Urothelium cell line (cell line): Measurements from ENCODE around the gene SV2A.
"Not testable (repeated sequence)": the region's sequence is repeated elsewhere in the genome, so short reads cannot be mapped to it uniquely, and the experiment has no call there.

Experiments used
- DNase-seq: peaks from one replicate; pipeline ENCODE4 v3.0.0; 2011; ENCODE audit warnings: low spot score, mixed read lengths
- FAIRE-seq: peaks from 2 replicates; lab custom pipeline; 2011; peaks lifted over from hg19 to GRCh38; lab: Jason Lieb, UNC

SV2A gene

DNA sequence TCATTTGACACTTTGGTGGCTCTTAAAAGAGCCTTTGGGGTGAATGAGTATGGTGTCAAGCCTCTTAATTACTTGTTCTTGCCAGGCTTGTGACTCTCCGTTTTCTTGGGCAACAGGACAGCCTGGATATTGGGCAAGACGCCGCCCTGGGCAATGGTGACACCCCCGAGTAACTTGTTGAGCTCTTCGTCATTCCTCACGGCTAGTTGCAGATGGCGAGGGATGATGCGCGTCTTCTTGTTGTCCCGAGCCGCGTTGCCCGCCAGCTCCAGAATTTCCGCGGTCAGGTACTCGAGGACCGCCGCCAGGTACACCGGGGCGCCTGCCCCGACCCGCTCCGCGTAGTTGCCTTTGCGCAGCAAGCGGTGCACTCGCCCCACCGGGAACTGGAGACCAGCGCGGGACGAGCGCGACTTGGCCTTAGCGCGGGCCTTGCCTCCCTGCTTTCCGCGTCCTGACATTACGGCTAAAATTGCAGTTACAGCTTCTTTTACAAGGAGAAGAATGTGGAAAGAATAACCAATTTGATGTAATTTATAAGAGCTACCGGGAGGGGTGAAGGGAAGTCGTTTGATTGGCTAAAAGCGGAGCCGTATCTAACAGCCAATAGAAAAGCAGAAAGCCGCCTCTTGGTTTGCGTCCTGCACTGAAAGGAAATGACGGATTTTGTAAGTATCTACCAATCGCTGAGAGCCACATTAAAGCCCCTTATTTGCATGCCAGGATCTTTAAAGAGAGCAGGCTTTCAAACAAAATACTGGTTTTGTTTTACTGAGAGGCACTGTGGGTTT is 30.0 kb downstream of the SV2A start:
- FAIRE-seq (no peak), DNase-seq (peak; percentile 85)

DNA sequence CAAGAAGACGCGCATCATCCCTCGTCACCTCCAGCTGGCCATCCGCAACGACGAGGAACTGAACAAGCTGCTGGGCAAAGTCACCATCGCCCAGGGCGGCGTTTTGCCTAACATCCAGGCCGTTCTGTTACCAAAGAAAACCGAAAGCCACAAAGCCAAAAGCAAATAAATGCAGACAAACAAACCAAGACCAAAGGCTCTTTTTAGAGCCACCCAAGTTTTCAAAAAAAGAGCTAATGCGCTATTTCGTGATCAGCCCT is 30.5 kb downstream of the SV2A start:
- DNase-seq, FAIRE-seq: not testable (repeated sequence)

DNA sequence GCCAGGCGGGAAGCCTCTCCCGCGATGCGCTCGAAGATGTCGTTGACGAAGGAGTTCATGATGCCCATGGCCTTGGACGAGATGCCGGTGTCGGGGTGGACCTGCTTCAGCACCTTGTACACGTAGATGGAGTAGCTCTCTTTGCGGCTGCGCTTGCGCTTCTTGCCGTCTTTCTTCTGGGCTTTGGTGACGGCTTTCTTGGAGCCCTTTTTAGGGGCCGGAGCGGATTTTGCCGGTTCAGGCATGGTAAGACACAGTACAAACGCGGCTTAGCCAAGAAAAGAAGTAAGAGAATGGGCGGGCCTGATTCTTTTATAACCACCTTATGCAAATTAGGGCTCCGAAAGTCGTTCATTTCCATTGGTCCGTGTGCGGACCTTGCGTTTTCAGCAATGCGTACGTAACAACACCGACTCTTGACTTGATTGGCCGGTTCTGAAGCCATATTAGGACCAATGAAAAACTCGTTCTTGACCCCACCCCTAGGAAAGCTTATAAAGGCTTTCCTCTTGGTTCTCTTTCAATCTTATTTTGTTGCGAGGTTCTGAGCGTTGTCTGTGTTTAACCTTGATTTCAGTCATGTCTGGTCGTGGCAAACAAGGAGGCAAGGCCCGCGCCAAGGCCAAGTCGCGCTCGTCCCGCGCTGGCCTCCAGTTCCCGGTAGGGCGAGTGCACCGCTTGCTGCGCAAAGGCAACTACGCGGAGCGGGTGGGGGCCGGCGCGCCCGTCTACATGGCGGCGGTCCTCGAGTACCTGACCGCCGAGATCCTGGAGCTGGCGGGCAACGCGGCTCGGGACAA is 31.0 kb downstream of the SV2A start:
- DNase-seq (peak; percentile 92), FAIRE-seq (no peak)

DNA sequence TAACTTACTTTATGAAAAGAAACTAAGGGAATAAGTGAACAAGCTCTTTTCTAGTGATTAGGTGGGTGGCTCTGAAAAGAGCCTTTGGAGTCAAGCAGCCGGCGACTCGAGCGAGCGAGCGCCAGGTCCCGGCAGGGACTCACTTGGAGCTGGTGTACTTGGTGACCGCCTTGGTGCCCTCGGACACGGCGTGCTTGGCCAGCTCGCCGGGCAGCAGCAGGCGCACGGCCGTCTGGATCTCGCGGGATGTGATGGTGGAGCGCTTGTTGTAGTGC is 31.6 kb downstream of the SV2A start:
- FAIRE-seq, DNase-seq: not testable (repeated sequence)

DNA sequence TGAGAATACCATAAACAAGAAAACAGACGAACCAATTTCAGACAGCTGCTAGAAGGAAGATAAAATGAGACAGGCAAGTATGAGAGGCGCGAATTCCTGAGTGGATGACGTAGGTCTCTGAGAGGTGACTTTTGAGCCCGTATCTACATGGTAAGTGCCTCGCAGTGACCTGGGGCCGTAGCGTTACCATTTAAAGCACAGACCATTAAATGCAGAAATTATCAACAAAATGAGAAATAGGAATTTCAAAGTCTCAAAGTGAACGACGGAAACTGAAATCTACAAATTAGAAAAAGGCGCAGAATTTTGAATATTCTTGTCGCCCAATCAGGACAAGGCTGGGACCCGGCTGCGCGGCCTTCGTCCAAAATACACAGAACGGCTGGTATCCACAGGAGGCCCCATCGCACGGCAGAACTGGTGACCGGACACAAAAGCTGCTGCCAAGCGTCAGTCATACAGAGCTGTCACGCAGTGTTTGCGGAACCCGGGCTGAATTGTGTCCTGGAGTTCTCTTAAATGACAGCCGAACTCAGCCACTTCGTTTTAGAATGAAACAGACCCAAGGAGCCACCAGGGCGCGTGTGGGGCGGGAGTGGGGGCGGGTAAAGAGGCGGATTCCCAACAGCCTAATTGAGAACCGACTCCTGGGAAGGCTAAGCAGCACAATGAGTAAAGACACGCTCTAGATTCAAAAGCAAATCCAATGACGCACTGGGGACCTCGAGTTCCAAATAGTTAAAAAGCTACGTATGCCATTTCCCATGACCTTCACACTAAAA is 32.1 kb downstream of the SV2A start:
- no peak for FAIRE-seq

DNA sequence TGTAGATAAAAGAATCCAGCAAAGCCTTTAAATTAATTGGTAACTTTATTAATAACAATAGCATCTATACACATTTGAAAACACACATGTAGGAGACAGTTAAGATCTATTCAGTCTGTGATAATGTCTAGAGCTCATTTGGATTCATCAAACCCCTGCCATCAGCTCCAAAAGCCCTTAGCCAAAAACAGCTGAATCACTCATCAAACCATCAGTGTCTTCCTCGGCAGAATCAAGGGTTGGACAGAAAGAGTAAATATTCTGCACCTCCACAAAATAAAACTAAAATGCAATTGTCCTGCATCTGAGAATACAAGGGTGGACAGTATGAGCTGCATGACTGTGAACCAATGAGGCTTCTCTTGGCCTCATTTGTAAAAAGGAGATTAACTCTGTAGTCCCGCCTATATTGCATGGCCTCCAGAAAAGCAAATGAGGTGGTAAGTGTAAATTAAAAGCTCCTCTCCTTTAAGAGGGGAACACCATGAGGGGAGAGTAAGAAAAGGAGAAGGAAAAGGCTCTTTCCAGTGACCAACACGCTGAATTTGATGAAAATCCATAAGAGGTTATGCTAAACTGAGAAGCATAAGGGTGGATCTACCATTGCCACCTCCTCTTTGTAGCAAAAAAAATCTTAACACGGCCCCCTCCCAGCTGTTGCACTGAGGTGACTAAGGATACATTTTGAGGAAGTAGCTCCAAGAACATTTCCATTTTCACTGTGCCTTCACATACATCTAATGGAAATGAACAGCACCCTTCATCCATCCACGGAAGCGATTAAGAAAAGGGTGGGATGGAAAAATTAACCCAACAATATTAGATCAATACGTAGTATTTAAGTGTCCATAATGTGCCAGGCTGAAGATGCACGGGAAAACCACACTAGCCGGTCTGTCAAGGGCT is 33.0 kb downstream of the SV2A start:
- DNase-seq (peak; percentile 29), FAIRE-seq (no peak)

More for the DNA sequence above, 32.1 kb downstream of the SV2A start:
- peak; percentile 55 for DNase-seq

DNA sequence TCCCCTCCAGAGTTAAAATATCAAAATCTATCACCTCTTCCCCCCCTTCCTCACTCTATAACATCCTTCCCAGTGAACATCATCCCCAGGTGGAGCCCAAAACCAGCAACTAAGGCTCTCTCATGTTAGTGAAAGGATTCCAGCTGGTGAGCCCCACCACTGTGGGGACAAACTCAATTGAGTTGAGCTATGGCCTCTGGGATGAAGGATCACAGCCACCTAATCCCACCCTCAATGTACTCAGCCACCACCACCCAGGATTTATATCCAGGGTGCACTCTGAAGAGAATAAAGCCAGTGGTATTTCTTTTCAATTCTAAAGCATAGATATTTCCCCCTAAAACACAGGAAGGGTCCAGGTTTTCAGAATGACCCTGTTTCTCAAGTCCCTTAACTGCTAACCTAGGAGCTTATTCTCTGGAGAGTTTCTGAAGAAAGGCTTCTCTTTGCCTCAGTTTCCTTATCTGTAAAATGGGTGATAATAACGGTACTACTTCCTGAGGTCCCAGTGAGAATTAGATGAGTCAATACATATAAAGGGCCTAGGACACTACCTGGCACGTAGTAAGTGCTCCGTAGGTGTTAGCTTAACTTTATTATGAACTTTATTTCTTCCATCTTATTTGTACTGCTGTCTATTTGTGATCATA is 33.9 kb downstream of the SV2A start:
- FAIRE-seq: no peak
- DNase-seq: no peak

DNA sequence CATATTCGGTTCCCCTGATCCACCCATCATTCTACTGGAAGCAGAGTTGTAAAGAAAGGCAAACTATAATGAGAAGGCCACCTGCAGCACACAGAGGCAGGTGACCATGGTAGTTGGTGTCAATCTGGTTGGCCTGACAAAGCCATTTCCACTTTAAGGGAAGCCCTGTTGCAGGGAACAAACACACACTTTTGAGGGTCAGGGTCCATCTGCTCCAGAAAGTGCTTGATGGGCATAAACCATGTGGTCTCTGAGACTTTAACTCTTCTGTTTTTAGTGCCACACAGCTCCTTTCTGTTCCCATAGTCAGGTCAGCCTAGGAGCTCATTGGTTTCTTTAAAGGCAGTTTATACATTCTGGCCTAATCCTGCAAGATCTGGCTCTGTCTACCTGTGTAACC is 35.8 kb downstream of the SV2A start:
- no peak for FAIRE-seq
- no peak for DNase-seq

DNA sequence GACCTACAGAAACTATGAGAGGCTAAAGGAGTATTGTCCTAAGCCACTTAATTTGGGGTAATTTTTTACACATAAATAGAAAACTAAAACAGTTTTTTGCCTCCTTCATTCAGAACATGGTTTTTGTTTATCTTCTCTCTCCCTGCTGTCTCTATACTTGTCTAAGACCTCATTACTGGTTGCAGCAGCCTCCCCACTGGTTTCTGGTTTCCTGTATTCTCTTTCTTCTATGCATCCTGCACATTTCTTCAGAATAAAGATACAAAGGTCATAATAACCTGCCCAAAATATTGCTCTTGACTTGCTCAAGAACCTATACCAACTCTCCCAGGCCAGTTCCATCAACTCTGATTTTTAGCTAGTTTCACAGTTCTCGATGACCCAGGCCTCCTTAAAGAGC is 38.1 kb downstream of the SV2A start:
- DNase-seq (no peak), FAIRE-seq (no peak)

DNA sequence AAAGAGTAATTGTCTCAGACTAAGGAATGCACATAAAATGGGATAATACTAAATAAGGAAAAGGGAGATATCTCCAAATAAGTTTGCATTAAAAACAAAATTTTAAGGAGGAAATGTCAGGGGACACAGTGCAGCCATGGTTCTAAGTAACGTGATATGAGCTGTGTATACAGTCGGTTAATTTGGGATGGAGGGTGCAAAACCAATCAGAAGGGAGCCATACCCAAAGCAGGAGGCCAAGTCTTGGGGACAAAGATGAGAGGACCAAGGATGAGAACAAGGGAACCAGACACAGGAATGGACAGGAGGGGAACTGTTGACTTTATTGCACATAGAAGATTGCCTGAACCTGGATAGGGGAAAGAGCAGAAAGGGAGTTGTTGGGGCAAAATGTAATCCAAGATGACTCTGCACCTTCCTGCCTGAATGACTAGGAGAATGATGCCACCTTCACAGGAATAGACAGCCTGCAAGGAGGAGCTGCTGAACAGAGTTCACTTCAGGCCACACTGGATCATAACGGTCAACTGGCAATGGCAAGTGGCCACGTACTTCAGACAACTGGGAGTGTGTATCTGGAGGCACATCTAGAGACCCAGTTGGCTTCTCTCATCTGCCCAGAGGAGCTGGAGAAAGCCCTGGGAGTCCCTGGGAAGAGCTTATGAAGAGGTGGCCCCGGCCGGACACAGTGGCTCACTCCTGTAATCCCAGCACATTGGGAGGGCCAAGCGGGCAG is 40.3 kb downstream of the SV2A start:
- no peak for FAIRE-seq
- DNase-seq: no peak

DNA sequence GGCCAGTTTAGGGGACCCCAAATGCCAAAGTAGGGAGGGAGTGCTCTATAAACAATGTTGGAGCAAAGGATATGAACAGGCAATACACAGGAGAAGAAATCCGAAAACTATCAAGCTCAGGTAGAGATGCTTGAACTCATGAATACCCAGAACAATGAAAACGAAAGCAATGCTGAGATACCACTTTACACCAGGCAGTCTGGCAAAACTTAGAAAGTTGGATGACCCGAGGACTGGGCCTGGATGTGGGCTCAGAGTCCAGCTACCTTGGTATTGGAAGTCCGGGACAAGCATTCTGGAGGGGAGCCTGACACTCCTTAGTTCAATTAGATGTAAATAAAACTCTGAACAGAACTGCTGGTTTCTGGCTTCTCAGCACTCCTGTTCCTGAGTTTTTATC is 44.6 kb downstream of the SV2A start:
- DNase-seq: not testable (repeated sequence)

DNA sequence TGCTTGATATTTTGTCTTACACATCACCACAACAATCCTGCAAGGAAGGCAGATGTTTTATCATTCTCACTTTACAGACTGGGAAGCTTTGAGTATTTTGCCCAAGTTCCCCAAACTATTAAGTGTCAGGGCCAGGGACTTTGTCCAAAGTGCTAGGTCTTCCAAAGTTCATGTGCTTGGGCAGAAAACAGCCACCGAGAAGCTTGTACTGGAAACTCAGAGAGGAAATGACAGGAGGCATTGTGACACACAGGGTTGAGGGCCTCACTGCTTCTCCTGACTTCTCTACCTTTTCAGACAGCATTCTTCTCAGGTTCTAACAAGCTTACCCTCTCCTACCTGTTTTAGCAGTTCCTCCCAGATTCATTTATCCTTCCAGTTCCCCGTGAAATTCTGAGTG is 50.8 kb downstream of the SV2A start:
- not testable (repeated sequence) for FAIRE-seq, DNase-seq

More for the DNA sequence above, 44.6 kb downstream of the SV2A start:
- FAIRE-seq: not testable (repeated sequence)

DNA sequence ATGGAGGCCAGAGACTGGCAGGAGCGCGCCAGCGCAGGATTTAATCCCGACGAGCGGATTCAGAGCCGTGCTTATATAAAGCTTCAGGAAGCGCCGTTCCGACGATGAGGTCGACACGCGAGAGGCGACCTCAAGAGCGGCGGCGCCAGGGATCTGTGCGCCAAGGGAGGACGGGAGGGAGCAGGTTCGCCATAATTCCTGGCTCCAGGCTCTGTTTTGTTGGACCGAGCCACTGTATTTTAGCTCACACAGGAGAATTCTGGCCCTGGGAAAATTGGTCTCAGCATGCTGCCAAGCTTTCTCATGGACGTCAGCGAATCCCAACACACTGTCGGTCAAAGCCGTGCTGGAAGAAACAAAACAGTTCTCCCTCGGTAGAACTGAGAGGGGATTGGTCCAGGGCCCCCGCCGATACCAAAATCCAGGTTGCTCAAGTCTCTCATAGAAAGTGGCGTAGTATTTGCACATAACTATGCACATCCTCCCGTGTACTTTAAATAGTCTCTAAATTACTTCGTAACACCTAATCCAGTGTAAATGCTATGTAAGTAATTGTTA is 56.1 kb downstream of the SV2A start:
- not testable (repeated sequence) for DNase-seq, FAIRE-seq

DNA sequence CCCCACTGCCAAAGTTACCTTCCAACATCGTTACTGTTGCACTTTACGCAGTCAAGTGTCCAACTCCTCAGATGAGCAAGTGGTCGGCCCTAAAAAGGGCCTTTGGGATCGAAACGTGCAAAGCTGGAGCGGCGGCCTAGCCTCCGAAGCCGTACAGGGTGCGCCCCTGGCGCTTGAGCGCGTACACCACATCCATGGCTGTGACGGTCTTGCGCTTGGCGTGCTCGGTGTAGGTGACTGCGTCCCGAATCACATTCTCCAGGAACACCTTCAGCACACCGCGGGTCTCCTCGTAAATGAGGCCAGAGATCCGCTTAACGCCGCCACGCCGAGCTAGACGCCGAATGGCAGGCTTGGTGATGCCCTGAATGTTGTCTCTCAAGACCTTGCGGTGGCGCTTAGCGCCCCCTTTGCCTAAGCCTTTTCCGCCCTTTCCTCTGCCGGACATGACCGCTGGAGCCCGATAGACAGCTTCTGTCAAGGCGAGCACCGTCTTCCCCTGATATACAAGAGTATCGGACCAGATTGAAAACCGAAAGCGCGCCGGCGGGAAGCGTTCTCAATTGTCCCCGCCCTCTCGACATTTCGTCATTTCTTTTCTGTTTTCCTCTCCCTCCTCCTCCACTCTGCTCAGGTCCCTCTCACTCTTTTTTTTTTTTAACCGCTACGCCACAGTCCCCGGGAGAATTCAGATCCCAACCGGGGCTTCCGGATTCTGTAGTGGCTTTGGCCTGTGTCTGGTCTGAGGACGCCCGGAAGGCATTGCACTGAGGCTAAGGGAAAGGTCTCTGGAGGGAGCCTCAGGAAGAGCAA is 56.8 kb downstream of the SV2A start:
- not testable (repeated sequence) for DNase-seq
- FAIRE-seq: peak; percentile 56

DNA sequence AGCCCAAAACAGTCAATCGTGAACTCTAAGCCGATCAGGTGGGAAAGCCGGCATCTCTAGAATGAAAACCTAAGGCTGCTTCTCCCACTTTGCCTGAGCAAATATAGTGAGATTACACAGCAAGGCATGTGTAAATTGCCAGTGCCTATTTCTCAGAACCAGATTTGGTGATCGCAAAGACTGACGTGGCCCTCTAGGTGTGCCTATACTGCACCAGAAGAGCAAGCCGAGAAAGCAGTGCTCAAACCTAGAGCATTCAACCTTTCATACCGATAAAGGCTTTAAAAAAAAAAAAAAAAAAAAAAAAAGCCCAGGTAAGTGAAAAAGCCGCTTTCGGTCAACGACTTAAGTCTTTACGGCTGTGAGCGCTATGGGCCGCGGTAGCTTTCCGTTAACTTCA is 57.4 kb downstream of the SV2A start:
- DNase-seq, FAIRE-seq: not testable (repeated sequence)
